ENCODE results near the gene SMIM23.

- TF ChIP-seq SKIL (IDR thresholded peaks at IDR 0.05; ENCODE audit: low read depth, poor library complexity, severe bottlenecking) = no peak
- no peak for TF ChIP-seq POLR2A (IDR thresholded peaks at IDR 0.05; ENCODE audit: low read depth, low read length)
- no peak for TF ChIP-seq EZH2 (IDR thresholded peaks at IDR 0.05; ENCODE audit: borderline replicate concordance, control insufficient read depth, low read depth, low read length)
- TF ChIP-seq POLR2AphosphoS5 (IDR thresholded peaks at IDR 0.05; ENCODE audit: low read length) = no peak
- no peak for TF ChIP-seq CTCF (IDR thresholded peaks at IDR 0.05 in 2 of 3, conservative IDR thresholded peaks at IDR 0.05 in 1 of 3; ENCODE audit: control insufficient read depth in 2 of 3, extremely low read depth in 1 of 3, insufficient read depth in 1 of 3, low read depth in 3 of 3, low read length in 3 of 3)
- TF ChIP-seq E2F4 (IDR thresholded peaks at IDR 0.05; ENCODE audit: low read depth, low read length) = no peak
- TF ChIP-seq ZNF24 (IDR thresholded peaks at IDR 0.05) = no peak
- TF ChIP-seq GABPA (IDR thresholded peaks at IDR 0.05; ENCODE audit: low read depth) = no peak
- no peak for TF ChIP-seq REST (IDR thresholded peaks at IDR 0.05; ENCODE audit: low read depth, low read length)
- no peak for TF ChIP-seq YY1 (IDR thresholded peaks at IDR 0.05; ENCODE audit: low read depth, low read length)
Measured at GRCh38 chr5:171764265-171764664, 21.4 kb upstream of the SMIM23 start.

Data from GM12878 (cell line).